Neural progenitor cell (in vitro differentiated cells): ENCODE data around the gene IVNS1ABP. TPM values are rescaled to one million over a fixed set of nuclear protein-coding genes. Genes with fewer than 3 reads are reported as not detected.

Source experiments
- DNase-seq: peaks from one replicate; pipeline ENCODE4 v3.0.0-alpha.2; 2016; ENCODE audit warnings: low spot score
- H2AFZ ChIP-seq: fragments of 200-600 bp; sonication (generic); replicated peaks from 2 replicates; pipeline ENCODE4 v1.6.1; 2016; ENCODE audit warnings: antibody characterized with exemption
- H3F3A ChIP-seq: fragments of 200-600 bp; sonication (generic); 2 replicates; pipeline ENCODE4 v1.6.1; 2016; ENCODE audit warnings: antibody characterized with exemption, low read depth
- H3K27ac ChIP-seq: fragments of 200-600 bp; sonication (generic); 2 replicates; pipeline ENCODE4 v1.5.1; 2016; ENCODE audit warnings: mild to moderate bottlenecking
- H3K27me3 ChIP-seq: fragments of 200-600 bp; sonication (generic); 2 replicates; pipeline ENCODE4 v1.6.1; 2016; ENCODE audit warnings: mild to moderate bottlenecking, moderate library complexity
- H3K36me3 ChIP-seq: fragments of 200-600 bp; sonication (generic); 2 replicates; pipeline ENCODE4 v1.5.1; 2016
- H3K4me1 ChIP-seq: fragments of 200-600 bp; sonication (generic); 2 replicates; pipeline ENCODE4 v1.6.1; 2016; ENCODE audit warnings: mixed run types
- H3K4me2 ChIP-seq: fragments of 200-600 bp; sonication (generic); 2 replicates; pipeline ENCODE4 v1.6.1; 2016
- H3K4me3 ChIP-seq: fragments of 200-600 bp; sonication (generic); 2 replicates; pipeline ENCODE4 v1.5.1; 2016
- H3K79me2 ChIP-seq: fragments of 200-600 bp; sonication (generic); 2 replicates; pipeline ENCODE4 v1.6.1; 2016; ENCODE audit warnings: low read depth
- H3K9ac ChIP-seq: fragments of 200-600 bp; sonication (generic); 2 replicates; pipeline ENCODE4 v1.6.1; 2016
- H3K9me3 ChIP-seq: fragments of 200-600 bp; sonication (generic); 2 replicates; pipeline ENCODE4 v1.5.1; 2016; ENCODE audit warnings: low read depth
- H4K20me1 ChIP-seq: fragments of 200-600 bp; sonication (generic); 2 replicates; pipeline ENCODE4 v1.6.1; 2016; ENCODE audit warnings: low read depth
- H3K27ac Mint-ChIP-seq: 3 replicates; pipeline ENCODE4 v1.8.0; 2021; ENCODE audit warnings: mixed read lengths
- H3K27me3 Mint-ChIP-seq: 2 replicates; pipeline ENCODE4 v1.8.0; 2022; ENCODE audit warnings: low read depth, mild to moderate bottlenecking, inconsistent platforms, moderate library complexity, mixed read lengths; ENCODE audit not compliant: insufficient read depth
- H3K36me3 Mint-ChIP-seq: 3 replicates; pipeline ENCODE4 v1.8.0; 2021; ENCODE audit warnings: mixed read lengths
- H3K4me1 Mint-ChIP-seq: 3 replicates; pipeline ENCODE4 v1.8.0; 2021; ENCODE audit warnings: mixed read lengths
- H3K4me3 Mint-ChIP-seq: 3 replicates; pipeline ENCODE4 v1.8.0; 2021; ENCODE audit warnings: mild to moderate bottlenecking, moderate library complexity, mixed read lengths
- H3K9me3 Mint-ChIP-seq: 3 replicates; pipeline ENCODE4 v1.8.0; 2020; ENCODE audit warnings: mixed read lengths
- EZH2 ChIP-seq: fragments of 200-600 bp; sonication (generic); IDR thresholded peaks from 2 replicates; pipeline ENCODE4 v1.6.1; 2017; ENCODE audit warnings: antibody characterized with exemption, mild to moderate bottlenecking, moderate library complexity
- EZH2phosphoT487 ChIP-seq: fragments of 200-600 bp; sonication (generic); IDR thresholded peaks from 2 replicates; pipeline ENCODE4 v1.6.1; 2017; ENCODE audit warnings: antibody characterized with exemption
- total RNA-seq: library from RNA; depleted of rRNA; stranded (reverse); fragments of >200 nt; gene quantifications from 2 replicates; pipeline ENCODE4 v1.2.3, GENCODE V29; 2015; ENCODE audit warnings: low replicate concordance
- TF ChIP-seq, protein P1 (sequence below): fragments of 200-600 bp; sonication (generic); IDR thresholded peaks from 2 replicates; pipeline ENCODE4 v1.5.1; 2017; ENCODE audit warnings: antibody characterized with exemption, mild to moderate bottlenecking

IVNS1ABP gene
- total RNA-seq, 1 donor from 2014 or later = 193 TPM

DNA sequence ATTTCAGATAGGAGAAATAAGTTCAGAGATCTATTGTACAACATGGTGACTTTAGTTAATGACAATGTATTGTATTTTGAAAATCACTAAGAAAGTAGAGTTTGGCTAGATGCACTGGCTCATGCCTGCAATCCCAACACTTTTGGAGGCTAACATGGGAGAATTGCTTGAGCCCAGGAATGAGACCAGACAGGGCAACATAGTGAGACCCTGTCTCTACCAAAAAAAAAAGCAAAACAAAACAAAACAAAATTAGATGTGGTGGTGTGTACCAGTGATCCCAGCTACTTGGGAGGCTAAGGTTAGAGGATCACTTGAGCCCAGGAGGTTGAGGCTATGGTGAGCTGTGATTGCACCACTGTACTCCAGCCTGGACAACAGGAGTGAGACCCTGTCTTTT lies 27.2 kb downstream of the IVNS1ABP start:
- Mint-ChIP-seq H3K4me1 (no peaks in the 10 kb centered on the region), H3K4me3 (no peak overlapping the region), H3K27me3 (peaks cover 2% of the 10 kb centered on the region), H3K9me3 (peaks cover 6% of the 10 kb centered on the region), H3K27ac (no peak overlapping the region), H3K36me3 (peaks cover 15% of the 10 kb centered on the region)
- peaks cover 3% of the 10 kb centered on the region for H4K20me1 ChIP-seq
- no peak overlapping the region for H3K4me2 ChIP-seq
- H3K4me1 ChIP-seq = no peaks in the 10 kb centered on the region
- no peak overlapping the region for H3K27ac ChIP-seq
- no peak overlapping the region for H3K4me3 ChIP-seq
- DNase-seq = no peak
- no peak overlapping the region for H3K9ac ChIP-seq
- no peaks in the 10 kb centered on the region for H3K79me2 ChIP-seq
- H2AFZ ChIP-seq = no peak overlapping the region
- TF ChIP-seq EZH2 (no peak), EZH2phosphoT487 (no peak)
- TF ChIP-seq, protein P1, sequence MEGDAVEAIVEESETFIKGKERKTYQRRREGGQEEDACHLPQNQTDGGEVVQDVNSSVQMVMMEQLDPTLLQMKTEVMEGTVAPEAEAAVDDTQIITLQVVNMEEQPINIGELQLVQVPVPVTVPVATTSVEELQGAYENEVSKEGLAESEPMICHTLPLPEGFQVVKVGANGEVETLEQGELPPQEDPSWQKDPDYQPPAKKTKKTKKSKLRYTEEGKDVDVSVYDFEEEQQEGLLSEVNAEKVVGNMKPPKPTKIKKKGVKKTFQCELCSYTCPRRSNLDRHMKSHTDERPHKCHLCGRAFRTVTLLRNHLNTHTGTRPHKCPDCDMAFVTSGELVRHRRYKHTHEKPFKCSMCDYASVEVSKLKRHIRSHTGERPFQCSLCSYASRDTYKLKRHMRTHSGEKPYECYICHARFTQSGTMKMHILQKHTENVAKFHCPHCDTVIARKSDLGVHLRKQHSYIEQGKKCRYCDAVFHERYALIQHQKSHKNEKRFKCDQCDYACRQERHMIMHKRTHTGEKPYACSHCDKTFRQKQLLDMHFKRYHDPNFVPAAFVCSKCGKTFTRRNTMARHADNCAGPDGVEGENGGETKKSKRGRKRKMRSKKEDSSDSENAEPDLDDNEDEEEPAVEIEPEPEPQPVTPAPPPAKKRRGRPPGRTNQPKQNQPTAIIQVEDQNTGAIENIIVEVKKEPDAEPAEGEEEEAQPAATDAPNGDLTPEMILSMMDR = no peak
- H3K27me3 ChIP-seq = no peaks in the 10 kb centered on the region
- H3K9me3 ChIP-seq = no peaks in the 10 kb centered on the region
- peaks cover 22% of the 10 kb centered on the region for H3F3A ChIP-seq
- no peaks in the 10 kb centered on the region for H3K36me3 ChIP-seq

DNA sequence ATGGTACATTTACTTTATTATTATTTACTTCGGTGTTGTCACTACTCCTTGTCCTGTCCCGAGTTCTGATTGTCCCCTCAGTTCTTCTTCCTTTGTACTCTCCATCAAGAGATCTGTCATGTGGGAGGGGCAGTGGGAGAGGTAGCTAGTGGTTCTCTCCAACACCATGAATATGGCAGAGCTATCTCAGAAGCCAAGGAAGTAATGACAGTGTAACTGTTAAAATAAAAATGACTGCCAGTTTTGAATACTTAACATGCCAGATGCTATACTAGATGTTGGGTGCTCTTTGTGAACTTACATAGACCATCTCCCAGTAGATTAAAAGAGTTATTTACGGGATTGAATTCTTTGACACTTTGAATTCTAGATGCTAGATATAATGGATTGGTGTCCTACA lies 28.6 kb downstream of the IVNS1ABP start:
- no peak overlapping the region for H3K4me3 ChIP-seq
- H3F3A ChIP-seq = peaks cover 8% of the 10 kb centered on the region
- Mint-ChIP-seq H3K9me3 (peaks cover 6% of the 10 kb centered on the region), H3K27me3 (peaks cover 2% of the 10 kb centered on the region), H3K4me3 (no peak overlapping the region), H3K36me3 (peaks cover 11% of the 10 kb centered on the region), H3K27ac (peak overlapping the region; percentile 78), H3K4me1 (no peaks in the 10 kb centered on the region)
- DNase-seq = no peak
- H3K27ac ChIP-seq = no peak overlapping the region
- H3K9me3 ChIP-seq = no peaks in the 10 kb centered on the region
- TF ChIP-seq EZH2 (no peak), EZH2phosphoT487 (no peak)
- TF ChIP-seq, protein P1 = no peak
- no peaks in the 10 kb centered on the region for H3K4me1 ChIP-seq
- H3K79me2 ChIP-seq = no peaks in the 10 kb centered on the region
- no peaks in the 10 kb centered on the region for H3K36me3 ChIP-seq
- H3K4me2 ChIP-seq = no peak overlapping the region
- no peak overlapping the region for H2AFZ ChIP-seq
- H4K20me1 ChIP-seq = peaks cover 3% of the 10 kb centered on the region
- no peaks in the 10 kb centered on the region for H3K27me3 ChIP-seq
- no peak overlapping the region for H3K9ac ChIP-seq

DNA sequence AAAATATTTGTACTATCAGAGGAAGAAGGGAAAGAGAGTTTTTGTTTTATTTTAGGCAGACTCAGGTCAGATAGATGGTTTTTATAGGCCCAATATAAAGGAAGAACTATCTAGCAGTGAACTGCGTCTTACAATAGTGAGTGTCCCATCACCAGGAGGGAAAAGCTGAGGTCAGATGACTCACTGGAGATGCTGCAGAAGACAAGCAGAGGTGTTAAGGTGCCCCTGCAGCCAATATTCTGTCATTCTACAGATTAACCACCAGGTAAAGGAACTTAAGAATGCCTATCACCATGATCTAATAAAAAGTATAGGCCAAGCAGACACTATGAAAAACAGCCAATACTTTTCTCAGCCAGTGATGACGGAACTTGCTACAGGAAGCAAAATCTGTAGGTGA lies 29.6 kb downstream of the IVNS1ABP start:
- H3K9me3 ChIP-seq = no peaks in the 10 kb centered on the region
- H3K4me3 ChIP-seq = no peak overlapping the region
- no peak overlapping the region for H2AFZ ChIP-seq
- H3K79me2 ChIP-seq = no peaks in the 10 kb centered on the region
- Mint-ChIP-seq H3K4me3 (no peak overlapping the region), H3K27me3 (peaks cover 2% of the 10 kb centered on the region), H3K27ac (no peak overlapping the region), H3K4me1 (no peaks in the 10 kb centered on the region), H3K9me3 (peaks cover 6% of the 10 kb centered on the region), H3K36me3 (peaks cover 11% of the 10 kb centered on the region)
- no peaks in the 10 kb centered on the region for H3K27me3 ChIP-seq
- H3F3A ChIP-seq = no peaks in the 10 kb centered on the region
- no peak for DNase-seq
- no peak overlapping the region for H3K9ac ChIP-seq
- no peak for TF ChIP-seq EZH2phosphoT487
- TF ChIP-seq EZH2 = no peak
- TF ChIP-seq, protein P1 = no peak
- no peaks in the 10 kb centered on the region for H3K36me3 ChIP-seq
- no peak overlapping the region for H3K4me2 ChIP-seq
- no peak overlapping the region for H3K27ac ChIP-seq
- no peaks in the 10 kb centered on the region for H4K20me1 ChIP-seq
- H3K4me1 ChIP-seq = no peaks in the 10 kb centered on the region
